Fibroblast of skin of right quadriceps (primary cell): ENCODE measurements around the gene ZDHHC11B.
"Not testable (repeated sequence)": the region's sequence is repeated elsewhere in the genome, so short reads cannot be mapped to it uniquely, and the experiment has no call there.

ENCODE experiments used
- DNase-seq: peaks from one replicate; pipeline ENCODE4 v3.0.0-alpha.2; 2013

The ZDHHC11B gene

DNA sequence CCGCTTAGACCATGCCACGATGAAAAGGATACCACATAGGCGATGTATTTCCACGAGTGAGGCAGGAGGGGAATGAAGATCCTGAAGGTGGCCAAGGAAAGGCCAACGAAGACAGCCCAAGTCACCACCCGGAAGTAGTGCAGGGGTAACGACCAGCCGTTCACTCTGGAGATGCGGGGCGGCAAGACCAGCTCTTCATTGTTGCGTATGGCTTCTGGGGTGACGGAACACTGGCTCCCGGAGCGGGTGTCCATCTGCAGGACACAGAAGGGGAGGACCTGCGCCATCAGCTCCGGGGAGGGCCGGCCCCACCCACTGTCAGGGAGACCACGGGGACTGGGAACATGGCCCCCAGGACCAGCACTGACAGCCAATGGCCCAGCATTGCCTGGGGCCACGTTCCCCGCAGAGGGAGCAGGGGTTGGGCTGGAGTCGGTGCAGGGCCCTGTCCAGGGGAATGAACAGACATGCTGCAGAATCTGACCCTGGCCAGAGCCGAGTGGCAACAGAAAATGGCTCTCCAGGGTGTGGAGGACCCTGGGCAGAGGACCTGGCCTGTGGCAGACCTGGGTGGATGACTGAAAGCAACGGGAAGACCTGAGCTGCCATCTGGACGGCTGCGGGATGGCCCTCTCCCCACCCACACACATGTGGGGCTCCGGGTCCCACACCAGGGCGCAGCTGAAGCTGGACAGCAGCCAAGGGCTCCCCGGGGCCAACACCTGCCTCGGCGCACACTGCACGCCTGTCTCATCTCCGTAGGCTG is 17.7 kb downstream of the ZDHHC11B start:
- peak; percentile 1 for DNase-seq

DNA sequence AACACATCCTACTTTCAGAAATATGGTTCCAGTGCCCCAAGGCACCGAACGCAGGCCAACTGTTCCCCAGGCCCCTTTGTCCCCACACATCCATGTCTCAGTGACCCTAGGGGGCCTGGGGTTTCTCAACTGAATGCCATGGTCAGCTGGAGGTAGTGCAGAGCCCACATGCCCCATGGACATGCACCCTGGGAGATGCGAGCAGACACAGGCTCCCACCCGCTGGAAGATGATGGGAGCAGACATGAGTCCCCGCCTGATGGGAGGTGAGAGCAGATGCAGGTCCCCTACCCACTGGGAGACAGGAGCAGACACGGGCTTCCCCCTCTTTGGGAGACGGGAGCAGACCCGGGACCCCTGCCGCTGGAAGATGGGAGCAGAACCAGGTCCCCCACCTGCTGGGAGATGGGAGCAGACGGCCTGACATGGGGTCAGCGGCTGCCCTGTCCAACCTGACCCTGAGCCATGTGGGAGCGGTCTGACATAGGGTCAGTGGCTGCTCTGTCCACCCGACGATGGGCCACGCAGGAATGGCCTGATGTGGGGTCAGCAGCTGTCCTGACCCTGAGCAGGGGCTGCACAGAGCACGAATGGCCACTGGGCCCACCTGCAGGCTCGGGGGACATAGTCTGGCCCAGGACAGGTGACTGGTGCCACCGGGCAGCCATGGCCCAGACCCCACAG is 18.4 kb downstream of the ZDHHC11B start:
- DNase-seq: no peak

DNA sequence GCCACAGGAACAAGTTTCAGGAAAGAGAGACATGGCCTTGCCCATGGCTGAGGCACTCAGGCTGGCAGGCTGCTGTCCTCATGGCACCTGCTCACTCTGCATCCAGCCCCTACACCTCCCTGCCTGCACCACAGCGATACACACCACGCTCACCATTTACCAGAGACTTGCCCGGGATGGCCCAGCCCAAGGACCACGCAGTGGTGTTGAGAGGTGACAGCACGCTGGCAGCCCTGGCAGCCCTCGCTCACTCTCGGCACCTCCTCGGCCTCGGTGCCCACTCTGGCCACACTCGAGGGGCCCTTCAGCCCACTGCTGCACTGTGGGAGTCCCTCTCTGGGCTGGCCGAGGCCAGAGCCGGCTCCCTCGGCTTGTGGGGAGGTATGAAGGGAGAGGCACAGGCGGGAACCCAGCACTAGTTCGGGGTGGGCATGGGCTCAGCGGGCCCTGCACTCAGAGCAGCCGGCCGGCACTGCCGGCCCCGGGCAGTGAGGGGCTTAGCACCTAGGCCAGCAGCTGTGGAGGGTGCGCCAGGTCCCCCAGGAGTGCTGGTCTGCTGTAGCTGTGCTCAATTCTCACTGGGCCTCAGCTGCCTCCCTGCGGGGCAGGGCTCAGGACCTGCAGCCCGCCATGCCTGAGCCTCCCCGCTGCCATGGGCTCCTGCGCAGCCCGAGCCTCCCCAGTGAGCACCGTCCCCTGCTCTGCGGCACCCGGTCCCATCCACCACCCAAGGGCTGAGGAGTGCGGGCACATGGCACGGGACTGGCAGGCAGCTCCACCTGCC is 20.3 kb downstream of the ZDHHC11B start:
- no peak for DNase-seq

DNA sequence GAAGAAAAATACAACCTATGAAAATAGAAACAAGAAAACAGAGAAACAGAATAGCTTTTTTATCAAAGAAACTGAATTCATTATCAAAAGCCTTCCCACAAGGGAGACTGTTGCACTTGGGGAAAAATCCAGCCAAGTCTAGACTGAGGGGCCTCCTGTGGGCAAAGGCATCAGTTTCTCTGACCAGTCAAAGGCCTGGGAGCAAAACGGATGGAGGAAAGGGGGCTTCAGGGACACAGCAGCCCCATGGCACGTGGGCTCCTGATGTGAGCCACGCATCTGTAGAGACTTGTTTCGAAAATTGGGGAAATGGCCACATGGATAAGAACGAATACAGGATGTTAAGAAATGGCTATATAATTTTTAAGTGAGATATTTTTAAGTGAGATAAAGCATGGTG is 21.1 kb downstream of the ZDHHC11B start:
- no peak for DNase-seq

DNA sequence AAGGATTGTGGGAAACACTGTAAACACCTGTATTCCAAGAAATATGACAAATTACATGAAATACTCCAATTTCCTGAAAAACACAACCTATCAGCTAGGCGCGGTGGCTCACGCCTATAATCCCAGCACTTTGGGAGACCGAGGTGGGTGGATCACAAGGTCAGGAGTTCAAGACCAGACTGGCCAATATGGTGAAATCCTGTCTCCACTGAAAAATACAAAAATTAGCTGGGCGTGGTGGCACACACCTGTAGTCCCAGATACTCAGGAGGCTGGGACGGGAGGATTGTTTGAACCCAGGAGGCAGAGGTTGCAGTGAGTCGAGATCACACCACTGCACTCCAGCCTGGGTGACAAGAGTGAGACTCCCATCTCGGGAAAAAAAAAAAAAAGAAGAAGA is 21.5 kb downstream of the ZDHHC11B start:
- DNase-seq: not testable (repeated sequence)

DNA sequence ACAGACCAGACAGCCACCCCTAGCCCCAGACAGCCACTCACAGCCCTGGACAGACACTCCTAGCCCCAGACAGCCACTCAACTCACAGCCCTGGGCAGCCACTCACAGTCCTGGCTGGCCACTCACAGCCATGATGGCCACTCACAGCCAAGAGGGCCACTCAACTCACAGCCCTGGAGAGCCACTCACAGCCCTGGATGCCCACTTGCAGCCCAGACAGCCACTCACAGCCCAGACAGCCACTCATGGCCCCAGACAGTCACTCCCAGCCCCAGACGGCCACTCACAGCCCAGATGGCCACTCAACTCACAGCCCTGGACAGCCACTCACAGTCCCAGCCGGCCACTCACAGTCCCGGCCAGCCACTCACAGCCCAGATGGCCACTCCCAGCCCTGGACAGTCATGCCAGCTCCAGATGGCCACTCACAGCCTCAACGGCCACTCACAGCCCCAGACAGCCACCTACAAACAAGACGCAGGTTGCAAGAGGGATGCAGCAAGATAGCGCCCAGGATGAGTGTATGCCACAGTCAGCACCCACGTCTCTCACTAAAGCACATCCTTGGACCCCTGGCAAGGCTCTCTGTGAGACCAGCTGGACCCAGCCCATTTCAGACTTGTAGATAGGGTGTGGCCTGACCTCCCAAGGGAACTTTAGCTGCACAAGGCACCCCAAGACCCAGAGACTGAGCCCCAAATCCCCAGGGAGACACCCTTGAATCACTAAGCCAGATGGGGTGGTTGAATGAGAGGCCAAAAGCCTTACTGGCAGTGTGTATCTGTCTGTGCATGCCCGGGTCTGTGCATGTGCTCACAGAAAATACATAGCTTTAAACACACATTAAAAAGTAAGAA is 22.4 kb downstream of the ZDHHC11B start:
- no peak for DNase-seq

DNA sequence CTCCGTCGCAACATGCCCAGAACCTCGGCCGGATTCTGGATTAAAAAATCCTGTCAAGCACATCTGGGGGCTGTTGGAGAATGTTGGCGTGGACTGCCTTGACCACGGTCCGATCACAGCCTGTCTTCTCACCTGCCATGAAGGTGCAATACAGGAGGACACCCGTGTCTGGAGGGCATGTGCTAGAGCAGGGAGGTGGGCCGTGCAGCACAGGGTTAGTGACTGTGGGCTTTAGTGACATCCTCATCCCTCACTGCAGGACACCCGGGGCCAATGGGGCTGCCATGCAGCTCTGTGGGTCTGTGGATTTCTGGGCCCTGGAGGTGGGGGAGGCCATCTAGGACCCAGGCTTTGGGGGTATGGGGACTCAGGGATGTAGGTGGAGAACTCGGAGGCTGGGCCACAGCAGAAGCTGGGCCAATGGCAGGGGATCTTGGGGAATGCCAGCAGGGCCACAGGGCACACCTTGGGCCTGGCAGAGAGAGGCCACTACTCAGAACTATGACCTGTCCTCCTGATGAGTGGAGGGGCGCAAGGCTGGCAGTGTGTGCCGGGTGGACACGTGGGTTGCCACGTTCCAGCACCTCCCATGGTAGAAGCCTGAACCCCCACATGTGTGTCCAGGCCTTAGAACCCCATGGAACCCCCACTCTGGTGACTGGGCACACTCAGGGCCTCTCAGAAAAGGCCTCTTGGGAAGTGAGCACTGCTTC is 23.3 kb downstream of the ZDHHC11B start:
- DNase-seq: no peak

DNA sequence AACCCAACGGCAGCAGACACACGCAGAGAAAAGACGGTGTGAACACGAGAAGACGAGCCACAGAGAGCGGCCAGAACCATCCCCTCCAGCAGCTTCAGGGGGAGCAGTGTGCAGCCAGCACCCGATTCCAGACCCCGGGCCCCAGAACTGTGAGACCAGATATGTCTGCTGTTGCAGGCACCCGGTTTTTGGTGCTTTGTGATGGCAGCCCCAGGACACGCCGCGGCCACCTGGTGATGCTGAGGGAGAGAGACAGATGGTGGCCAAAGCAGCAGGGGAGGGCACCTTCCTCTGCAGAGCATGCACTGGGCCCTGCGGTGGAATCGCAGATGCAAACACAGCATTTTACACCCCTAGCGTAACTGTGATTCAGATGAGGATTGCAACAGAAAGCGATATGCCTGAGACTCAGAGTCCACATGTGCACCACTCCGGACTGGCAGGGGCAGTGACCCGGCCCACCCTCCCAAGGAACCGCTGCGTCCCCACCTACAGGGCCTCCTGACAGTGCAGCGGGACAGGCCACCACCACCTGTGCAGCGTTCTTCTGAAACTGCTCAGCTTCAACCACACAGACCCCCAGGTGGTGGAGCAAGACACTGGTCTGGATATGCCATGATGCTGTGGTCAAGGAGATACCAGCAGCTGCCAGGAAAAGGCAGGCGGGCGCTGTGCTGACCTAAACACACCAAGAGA is 24.0 kb downstream of the ZDHHC11B start:
- no peak for DNase-seq

DNA sequence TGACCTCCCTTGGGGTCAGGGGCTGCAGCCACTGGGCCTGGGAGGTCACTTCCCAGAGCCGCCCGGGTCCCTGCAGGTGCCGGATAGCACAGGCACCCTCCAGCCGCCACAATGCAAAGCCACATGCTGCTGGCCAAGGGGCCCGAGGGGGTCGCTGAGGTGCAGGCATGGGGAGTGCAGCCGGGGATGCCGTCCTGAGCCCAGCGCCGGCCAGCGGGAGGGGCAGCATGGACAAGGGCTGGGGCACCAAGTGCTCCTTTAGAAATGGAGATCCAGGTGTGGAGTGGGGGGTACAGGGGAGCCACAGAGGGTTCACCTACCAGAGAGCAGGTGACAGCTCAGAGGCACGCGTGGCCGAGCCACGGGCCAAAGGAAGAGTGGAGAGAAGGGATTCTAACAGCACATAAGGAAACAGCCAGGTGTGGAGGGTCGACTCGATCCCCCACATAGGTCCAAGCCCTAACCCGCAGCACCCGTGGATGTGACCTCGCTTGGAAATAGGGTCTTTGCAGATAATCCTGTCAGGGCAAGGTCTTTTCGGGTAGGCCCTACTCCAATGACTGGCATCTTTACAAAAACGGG is 24.7 kb downstream of the ZDHHC11B start:
- DNase-seq: peak; percentile 0

DNA sequence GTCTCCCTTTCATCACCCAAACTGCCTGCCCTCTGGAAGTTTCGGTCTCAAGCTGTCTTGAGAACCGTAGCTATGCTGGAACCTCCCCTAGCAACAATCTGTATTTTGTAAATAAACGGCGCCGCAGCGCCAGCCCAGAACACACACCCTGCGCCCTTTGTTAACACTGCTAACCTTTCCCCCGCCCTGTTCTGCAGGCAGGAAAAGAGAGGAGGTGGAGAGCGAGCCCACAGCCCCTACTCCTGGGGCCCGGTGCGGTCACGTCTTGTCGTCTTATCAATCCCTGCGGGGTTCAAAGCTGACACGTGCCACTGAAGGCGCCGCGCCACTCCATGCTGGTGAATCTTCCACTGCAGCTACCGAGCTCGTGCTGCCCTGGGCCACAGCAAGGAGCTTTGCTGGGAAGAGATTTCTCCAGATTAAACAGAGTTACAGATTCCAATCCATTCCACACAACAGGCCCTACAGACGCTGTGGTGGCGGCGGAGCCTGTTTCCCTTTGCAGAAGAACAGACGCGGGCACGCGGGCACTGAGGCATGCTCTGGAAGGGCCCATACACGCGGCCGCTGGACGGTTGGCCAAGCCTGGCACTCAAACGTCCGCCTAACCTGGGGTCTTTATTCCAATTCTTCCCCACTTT is 25.3 kb downstream of the ZDHHC11B start:
- peak; percentile 0 for DNase-seq

DNA sequence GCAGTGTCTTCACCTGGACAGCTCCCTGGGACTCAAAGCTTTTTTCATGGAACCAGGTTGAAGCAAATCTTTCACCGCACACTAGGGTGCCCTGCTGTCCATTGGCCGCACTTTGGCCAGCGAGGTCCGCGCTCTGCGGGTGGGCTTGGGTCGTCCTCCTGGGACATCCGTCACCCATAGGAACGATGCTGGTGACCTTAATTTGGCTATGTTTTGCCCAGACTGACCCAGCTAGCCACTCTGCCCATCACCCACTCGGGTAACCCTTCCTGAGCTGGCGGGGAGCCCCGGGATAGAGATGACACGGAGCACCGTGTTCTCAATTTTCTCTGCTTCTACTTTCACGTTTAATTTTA is 25.9 kb downstream of the ZDHHC11B start:
- no peak for DNase-seq

DNA sequence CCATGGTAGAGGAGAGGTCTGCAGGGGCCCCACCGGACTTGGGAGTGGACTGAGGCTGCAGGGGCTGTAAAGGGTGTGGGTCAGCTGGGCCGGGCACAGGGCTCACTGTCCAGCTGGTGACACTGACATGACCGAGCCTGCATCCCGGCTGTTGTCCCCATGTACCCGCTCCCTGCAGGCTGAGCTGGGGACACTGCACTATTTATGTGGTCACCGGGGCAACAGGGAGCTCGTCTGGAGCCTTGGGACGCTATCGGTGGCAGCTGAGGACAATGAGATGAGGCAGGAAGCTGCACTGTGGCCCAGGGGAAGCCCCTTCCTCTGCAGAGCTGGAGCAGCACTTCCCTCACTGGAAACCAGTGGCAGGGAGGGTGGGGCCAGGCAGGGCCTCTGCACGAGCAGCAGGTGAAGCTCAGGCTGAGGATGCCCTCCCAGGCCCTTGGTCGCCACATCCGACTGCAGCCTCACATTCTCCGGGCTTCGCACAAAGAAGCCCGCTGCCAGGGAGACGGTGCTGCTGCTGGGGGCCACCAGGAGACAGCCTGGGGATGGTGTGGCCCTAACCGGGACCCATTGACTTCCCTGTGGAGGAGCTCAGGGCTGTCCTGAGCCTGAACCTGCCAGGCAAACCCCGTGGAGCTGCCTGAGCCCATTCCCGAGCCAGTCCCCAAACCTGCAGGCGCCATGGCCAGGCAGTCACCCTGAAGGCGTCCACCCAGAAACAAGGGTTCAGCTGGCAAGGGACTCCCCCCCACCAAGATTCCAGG is 26.4 kb downstream of the ZDHHC11B start:
- no peak for DNase-seq

DNA sequence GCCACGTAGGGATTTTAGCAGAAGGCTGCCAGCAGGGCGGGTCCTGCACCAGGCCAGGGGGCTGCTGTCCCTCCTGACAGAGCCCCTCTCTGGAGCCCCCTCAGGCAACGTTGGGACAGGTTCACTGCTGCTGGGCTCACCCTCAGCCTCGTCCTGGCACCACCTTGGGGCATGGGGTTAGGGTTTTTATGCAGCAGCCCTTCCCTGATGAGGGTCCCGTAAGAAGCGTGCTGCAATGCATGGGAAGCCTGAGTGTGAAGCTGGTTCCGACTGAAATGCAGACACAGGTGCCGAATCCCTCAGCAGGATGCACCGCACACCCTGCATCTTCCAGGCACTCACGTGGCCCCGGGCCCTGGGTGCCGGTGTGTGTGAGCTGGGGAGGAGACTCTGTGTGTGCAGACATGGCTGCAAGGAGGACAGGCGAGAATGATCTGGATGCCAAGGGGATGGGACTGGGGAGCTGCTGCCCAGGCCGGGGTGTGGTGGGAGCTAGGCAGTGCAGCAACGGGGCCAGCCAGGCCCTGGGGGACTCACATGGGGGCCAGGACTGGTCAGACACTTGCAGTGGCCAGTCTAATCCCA is 27.1 kb downstream of the ZDHHC11B start:
- no peak for DNase-seq

DNA sequence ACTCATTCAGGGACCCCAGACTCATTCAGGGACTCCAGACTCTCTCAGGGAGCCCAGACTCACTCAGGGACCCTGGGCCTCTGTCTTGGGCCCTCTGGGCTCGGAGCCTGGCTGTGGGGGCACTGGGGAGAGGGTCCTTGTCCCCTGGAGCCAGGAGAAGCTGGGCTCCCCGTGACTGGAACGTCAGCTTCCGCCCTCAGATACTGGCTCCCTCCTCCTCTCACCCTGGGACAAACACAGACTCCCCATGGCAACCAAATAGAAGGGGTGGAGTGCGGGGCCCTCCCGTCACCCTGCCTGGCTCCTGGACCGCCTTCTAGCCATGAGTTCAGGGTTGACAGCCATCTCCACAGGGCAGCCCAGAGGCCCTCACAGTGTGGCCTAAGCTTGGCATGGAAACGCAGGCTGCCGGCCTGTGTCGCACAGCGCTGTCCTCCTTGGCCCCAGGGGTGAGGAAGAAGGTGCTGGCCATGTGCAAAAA is 27.6 kb downstream of the ZDHHC11B start:
- DNase-seq: no peak

DNA sequence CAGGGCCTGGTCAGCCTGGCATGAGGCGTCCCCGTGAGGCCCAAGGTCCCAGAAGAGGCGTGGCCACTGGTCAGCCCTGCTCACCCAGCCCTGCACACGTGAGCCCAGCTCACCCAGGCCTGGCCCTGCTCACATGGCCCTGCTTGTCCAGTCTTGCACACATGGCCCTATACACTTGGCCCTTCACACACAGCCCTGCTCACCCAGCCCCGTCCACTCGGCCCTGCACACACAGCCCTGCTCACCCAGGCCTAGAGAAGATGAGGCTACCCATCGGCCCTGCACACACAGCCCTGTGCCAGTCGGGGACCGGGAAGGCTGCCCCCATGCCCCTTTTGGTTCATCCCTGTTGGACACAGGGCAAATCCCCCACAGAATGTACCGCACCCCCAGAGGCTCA is 28.4 kb downstream of the ZDHHC11B start:
- DNase-seq: no peak

DNA sequence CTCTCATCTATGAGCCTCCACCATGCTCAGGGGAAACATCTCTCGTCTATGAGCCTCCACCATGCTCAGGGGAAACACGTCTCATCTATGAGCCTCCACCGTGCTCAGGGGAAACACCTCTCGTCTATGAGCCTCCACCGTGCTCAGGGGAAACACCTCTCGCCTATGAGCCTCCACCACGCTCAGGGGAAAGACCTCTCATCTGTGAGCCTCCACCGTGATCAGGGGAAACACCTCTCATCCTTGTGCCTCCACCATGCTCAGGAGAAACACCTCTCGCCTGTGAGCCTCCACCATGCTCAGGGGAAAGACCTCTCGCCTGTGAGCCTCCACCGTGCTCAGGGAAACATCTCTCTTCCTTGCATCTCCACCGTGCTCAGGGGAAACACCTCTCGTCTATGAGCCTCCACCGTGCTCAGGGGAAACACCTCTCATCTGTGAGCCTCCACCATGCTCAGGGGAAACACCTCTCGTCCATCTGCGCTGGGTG is 30.3 kb downstream of the ZDHHC11B start:
- not testable (repeated sequence) for DNase-seq

DNA sequence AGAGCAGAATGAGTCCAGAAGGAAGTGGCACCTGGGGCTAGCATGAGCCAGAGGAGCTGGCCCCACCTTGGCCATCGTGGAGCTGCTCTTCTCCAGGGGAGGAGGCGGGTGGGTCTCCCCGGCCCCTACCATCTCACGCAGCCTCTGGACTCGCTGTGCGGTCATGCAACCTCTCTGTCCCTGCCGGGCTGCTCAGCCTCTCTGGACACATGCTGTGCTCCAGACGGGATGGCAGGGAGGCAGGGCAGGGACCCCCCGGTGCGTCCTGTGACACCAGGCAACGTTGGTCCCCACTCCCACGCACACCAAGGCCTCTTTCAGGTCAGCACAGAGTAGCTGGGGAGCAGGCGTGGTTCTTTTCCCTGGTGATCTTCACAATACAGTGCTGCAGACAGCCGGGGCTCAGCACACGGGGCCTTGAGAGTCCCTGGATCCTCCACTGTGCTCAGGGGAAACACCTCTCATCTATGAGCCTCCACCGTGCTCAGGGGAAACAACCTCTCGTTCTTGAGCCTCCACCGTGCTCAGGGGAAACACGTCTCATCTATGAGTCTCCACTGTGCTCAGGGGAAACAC is 30.9 kb downstream of the ZDHHC11B start:
- not testable (repeated sequence) for DNase-seq

DNA sequence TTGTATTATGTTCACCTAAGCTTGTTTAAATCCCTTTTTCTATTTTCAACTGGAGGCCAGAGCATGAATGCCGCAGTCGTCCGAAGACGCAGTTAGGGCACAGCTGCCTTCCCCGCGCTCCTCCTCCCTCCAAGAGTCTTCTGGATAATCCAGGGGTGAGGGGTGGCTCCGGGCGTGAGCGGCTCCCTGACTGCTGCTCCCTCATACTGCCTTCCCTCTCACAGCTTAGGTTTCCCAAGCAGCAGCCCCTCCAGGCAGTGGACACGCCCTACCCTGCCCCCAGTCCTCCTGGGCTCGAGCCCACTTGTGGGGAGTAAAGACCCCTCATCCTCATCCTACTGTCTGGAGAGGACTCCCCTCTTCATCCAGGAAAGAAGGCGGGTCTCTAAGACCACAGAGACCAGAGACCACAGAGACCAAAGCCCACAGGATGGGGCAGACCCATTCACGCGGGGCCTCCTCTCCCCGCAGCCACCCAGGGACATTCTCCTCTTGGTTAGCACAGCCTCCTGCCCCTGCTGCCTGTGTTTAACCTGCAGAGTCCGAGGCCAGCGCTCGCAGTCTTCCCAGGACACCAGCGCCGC is 31.9 kb downstream of the ZDHHC11B start:
- not testable (repeated sequence) for DNase-seq
